ENCODE measurements around the gene FBXL19. TPM values are rescaled to one million over a fixed set of nuclear protein-coding genes. Genes with fewer than 3 reads are reported as not detected.

The FBXL19 gene
- total RNA-seq, 1 experiment from 2014 or later = 84.3 TPM

DNA sequence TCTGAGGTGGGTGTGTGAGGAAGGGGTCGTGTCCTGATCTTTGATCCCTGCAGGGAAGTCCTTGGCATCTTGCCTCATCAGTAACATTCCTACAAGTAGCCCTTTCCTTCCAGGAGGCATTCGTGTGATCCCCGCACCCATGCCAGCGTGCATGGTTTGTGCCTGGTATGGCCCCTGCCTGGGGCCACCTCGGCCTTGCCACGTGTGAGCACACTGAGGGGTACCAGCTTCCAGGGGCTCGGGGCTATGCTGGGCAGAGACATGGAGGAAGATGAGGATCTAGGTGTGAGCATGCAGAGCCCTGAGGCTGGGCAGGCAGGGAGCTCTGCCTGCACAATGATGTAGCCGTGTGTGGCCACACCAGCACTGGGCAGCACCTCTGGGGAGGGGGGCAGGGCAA is 67.7 kb downstream of the FBXL19 start (continued):
- TF ChIP-seq FOXP1 (CRISPR knock-in tag; IDR thresholded peaks at IDR 0.05; ENCODE audit: borderline replicate concordance) (no peak), NFE2L1 (CRISPR knock-in tag; IDR thresholded peaks at IDR 0.05) (no peak), TP53 (CRISPR knock-in tag; IDR thresholded peaks at IDR 0.05) (no peak)

DNA sequence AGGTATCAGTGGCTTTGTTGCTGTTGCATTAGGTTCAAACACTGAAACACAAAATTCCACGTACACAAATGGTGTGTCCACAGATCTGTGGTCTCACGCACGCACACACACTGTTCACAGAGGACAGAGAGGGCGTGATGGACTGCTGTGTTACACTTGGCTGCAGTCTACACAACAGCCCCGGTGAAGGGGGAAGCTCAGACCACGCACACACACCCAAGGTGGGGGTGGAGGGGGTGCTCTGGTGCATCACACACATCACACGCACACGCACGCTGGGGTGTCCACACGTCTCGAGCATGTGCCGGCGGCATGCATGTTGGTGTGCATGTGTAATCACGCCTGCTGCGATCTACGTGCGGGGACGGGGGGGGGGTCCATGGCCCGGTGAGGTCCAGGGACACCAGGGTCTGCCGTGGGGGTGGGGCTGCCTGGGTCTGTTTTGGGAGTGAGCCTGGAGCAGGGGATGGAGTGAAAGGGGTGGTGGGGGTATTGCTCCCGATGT is 69.0 kb downstream of the FBXL19 start:
- POLR2A ChIA-PET = no interaction called here
- DNase-seq (ENCODE audit: low spot score) = no peak
- H3K9me3 Mint-ChIP-seq = no peaks in the 10 kb centered on the region
- peaks cover 5% of the 10 kb centered on the region for H3K4me1 Mint-ChIP-seq
- CTCF ChIA-PET = interaction anchor here (8.2 kb wide), 1 partner anchor 6 kb away, joined by 79 read pairs; the partner anchor contains the start of gene HSD3B7
- no peak overlapping the region for H3K27ac Mint-ChIP-seq
- H3K36me3 Mint-ChIP-seq = no peaks in the 10 kb centered on the region
- H3K27me3 Mint-ChIP-seq (ENCODE audit: low read depth) = no peaks in the 10 kb centered on the region
- TF ChIP-seq ESRRA (CRISPR knock-in tag; IDR thresholded peaks at IDR 0.05; ENCODE audit: borderline replicate concordance) = no peak
- H3K4me3 Mint-ChIP-seq = no peak overlapping the region
- ATAC-seq = no peak

GRCh38 chr16:30992931-30993816 is 69.8 kb downstream of the FBXL19 start:
- Mint-ChIP-seq H3K36me3 (no peaks in the 10 kb centered on the region), H3K27ac (peak overlapping the region; percentile 26), H3K4me3 (no peak overlapping the region), H3K9me3 (no peaks in the 10 kb centered on the region), H3K27me3 (ENCODE audit: low read depth) (peaks cover 3% of the 10 kb centered on the region; the same call in 1 of the 2 replicates), H3K4me1 (peaks cover 12% of the 10 kb centered on the region)
- no peak for ATAC-seq
- no peak for DNase-seq (ENCODE audit: low spot score)
- ChIA-PET CTCF (interaction anchor here (1.2 to 8.2 kb wide), 2 partner anchors 7 to 149 kb away, joined by 3 to 79 read pairs; partner anchors contain the start of gene HSD3B7), POLR2A (interaction anchor here (0.6 to 1.0 kb wide), 2 partner anchors 19 to 110 kb away, joined by 3 read pairs; no protein-coding TSS in a partner anchor)
- TF ChIP-seq, protein P1, sequence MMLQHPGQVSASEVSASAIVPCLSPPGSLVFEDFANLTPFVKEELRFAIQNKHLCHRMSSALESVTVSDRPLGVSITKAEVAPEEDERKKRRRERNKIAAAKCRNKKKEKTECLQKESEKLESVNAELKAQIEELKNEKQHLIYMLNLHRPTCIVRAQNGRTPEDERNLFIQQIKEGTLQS (CRISPR knock-in tag; conservative IDR thresholded peaks at IDR 0.05) = no peak
- TF ChIP-seq ZNF317 (CRISPR knock-in tag; IDR thresholded peaks at IDR 0.05; ENCODE audit: borderline replicate concordance, low read depth) = no peak
- no peak for TF ChIP-seq GTF2I (CRISPR knock-in tag; conservative IDR thresholded peaks at IDR 0.05)
- TF ChIP-seq CTCF (IDR thresholded peaks at IDR 0.05) = no peak
- TF ChIP-seq MYBL2 (CRISPR knock-in tag; IDR thresholded peaks at IDR 0.05) = no peak
- TF ChIP-seq MLX (CRISPR knock-in tag; IDR thresholded peaks at IDR 0.05) = no peak
- TF ChIP-seq, protein P2, sequence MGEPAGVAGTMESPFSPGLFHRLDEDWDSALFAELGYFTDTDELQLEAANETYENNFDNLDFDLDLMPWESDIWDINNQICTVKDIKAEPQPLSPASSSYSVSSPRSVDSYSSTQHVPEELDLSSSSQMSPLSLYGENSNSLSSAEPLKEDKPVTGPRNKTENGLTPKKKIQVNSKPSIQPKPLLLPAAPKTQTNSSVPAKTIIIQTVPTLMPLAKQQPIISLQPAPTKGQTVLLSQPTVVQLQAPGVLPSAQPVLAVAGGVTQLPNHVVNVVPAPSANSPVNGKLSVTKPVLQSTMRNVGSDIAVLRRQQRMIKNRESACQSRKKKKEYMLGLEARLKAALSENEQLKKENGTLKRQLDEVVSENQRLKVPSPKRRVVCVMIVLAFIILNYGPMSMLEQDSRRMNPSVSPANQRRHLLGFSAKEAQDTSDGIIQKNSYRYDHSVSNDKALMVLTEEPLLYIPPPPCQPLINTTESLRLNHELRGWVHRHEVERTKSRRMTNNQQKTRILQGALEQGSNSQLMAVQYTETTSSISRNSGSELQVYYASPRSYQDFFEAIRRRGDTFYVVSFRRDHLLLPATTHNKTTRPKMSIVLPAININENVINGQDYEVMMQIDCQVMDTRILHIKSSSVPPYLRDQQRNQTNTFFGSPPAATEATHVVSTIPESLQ (CRISPR knock-in tag; IDR thresholded peaks at IDR 0.05) = no peak
- TF ChIP-seq CBFB (CRISPR knock-in tag; IDR thresholded peaks at IDR 0.05; ENCODE audit: low read depth) = no peak
- TF ChIP-seq STAT6 (CRISPR knock-in tag; conservative IDR thresholded peaks at IDR 0.05; ENCODE audit: low read depth) = no peak
- TF ChIP-seq OVOL2 (CRISPR knock-in tag; IDR thresholded peaks at IDR 0.05; ENCODE audit: borderline replicate concordance) = no peak
- TF ChIP-seq FOXJ3 (CRISPR knock-in tag; IDR thresholded peaks at IDR 0.05; ENCODE audit: borderline replicate concordance) = no peak
- TF ChIP-seq NFATC4 (CRISPR knock-in tag; IDR thresholded peaks at IDR 0.05) = no peak
- TF ChIP-seq JAZF1 (CRISPR knock-in tag; IDR thresholded peaks at IDR 0.05) = no peak
- no peak for TF ChIP-seq MXD4 (CRISPR knock-in tag; IDR thresholded peaks at IDR 0.05; ENCODE audit: borderline replicate concordance)
- no peak for TF ChIP-seq ARID4B (CRISPR knock-in tag; IDR thresholded peaks at IDR 0.05; ENCODE audit: borderline replicate concordance)
- no peak for TF ChIP-seq KAT7 (CRISPR knock-in tag; IDR thresholded peaks at IDR 0.05; ENCODE audit: borderline replicate concordance)

Measured in WTC11 (cell line).